ENCODE results near the gene BRCA2. TPM values are rescaled to one million over a fixed set of nuclear protein-coding genes. Genes with fewer than 3 reads are reported as not detected.

The BRCA2 gene
- total RNA-seq, 1 experiment from 2014 or later = 21.6 TPM

- no peak for DNase-seq (ENCODE audit: low spot score)
- Mint-ChIP-seq H3K27ac (no peak overlapping the region), H3K4me1 (peaks cover 7% of the 10 kb centered on the region), H3K9me3 (no peaks in the 10 kb centered on the region), H3K27me3 (ENCODE audit: low read depth) (no peaks in the 10 kb centered on the region), H3K36me3 (no peaks in the 10 kb centered on the region), H3K4me3 (no peak overlapping the region)
- TF ChIP-seq MYBL2 (CRISPR knock-in tag; IDR thresholded peaks at IDR 0.05) = no peak
- no peak for TF ChIP-seq MLX (CRISPR knock-in tag; IDR thresholded peaks at IDR 0.05)
- TF ChIP-seq ZNF671 (CRISPR knock-in tag; IDR thresholded peaks at IDR 0.05) = no peak
- TF ChIP-seq ZMAT4 (CRISPR knock-in tag; IDR thresholded peaks at IDR 0.05) = no peak
- no peak for TF ChIP-seq ZNF263 (CRISPR knock-in tag; IDR thresholded peaks at IDR 0.05; ENCODE audit: low read depth)
- TF ChIP-seq ZNF232 (CRISPR knock-in tag; IDR thresholded peaks at IDR 0.05) = no peak
- TF ChIP-seq RORB (CRISPR knock-in tag; IDR thresholded peaks at IDR 0.05) = no peak
- no peak for TF ChIP-seq ZNF317 (CRISPR knock-in tag; IDR thresholded peaks at IDR 0.05; ENCODE audit: borderline replicate concordance, low read depth)
- TF ChIP-seq TP53 (CRISPR knock-in tag; IDR thresholded peaks at IDR 0.05) = no peak
- no peak for TF ChIP-seq PRDM15 (CRISPR knock-in tag; IDR thresholded peaks at IDR 0.05)
- TF ChIP-seq FOXK1 (CRISPR knock-in tag; IDR thresholded peaks at IDR 0.05) = no peak
- no peak for TF ChIP-seq FOXP1 (CRISPR knock-in tag; IDR thresholded peaks at IDR 0.05; ENCODE audit: borderline replicate concordance)
- no peak for TF ChIP-seq ATF3 (CRISPR knock-in tag; conservative IDR thresholded peaks at IDR 0.05)
- no peak for TF ChIP-seq CTCF (IDR thresholded peaks at IDR 0.05)
- TF ChIP-seq ZNF219 (CRISPR knock-in tag; IDR thresholded peaks at IDR 0.05; ENCODE audit: borderline replicate concordance) = no peak
- TF ChIP-seq FOXP4 (CRISPR knock-in tag; IDR thresholded peaks at IDR 0.05) = no peak
- no peak for TF ChIP-seq RELA (CRISPR knock-in tag; IDR thresholded peaks at IDR 0.05; ENCODE audit: borderline replicate concordance)
- POLR2A ChIA-PET = no interaction called here
- no peak for ATAC-seq
- CTCF ChIA-PET = no interaction called here
Measured at GRCh38 chr13:32281096-32281495, 34.2 kb upstream of the BRCA2 start.

All from WTC11 (cell line).